ENCODE measurements around the gene PARVG. TPM values are rescaled to one million over a fixed set of nuclear protein-coding genes. Genes with fewer than 3 reads are reported as not detected.

The PARVG gene
- polyA plus RNA-seq, 3 donors, result 1.8 to 2.3 (median 2.0) TPM

- DNase-seq (ENCODE audit: low read depth in 3 of 3, low spot score in 2 of 3), result no peak
These were observed 27.0 kb upstream of the PARVG start for GRCh38 chr22:44153710-44154109.

- DNase-seq (ENCODE audit: low read depth in 3 of 3, low spot score in 2 of 3), result no peak
These were observed 26.2 kb upstream of the PARVG start for GRCh38 chr22:44154436-44154942.

GRCh38 chr22:44155115-44155514, 25.6 kb upstream of the PARVG start:
- DNase-seq (ENCODE audit: low read depth in 3 of 3, low spot score in 2 of 3), result no peak

GRCh38 chr22:44157916-44158618, 22.7 kb upstream of the PARVG start:
- no peak for DNase-seq (ENCODE audit: low read depth in 3 of 3, low spot score in 2 of 3)

DNA sequence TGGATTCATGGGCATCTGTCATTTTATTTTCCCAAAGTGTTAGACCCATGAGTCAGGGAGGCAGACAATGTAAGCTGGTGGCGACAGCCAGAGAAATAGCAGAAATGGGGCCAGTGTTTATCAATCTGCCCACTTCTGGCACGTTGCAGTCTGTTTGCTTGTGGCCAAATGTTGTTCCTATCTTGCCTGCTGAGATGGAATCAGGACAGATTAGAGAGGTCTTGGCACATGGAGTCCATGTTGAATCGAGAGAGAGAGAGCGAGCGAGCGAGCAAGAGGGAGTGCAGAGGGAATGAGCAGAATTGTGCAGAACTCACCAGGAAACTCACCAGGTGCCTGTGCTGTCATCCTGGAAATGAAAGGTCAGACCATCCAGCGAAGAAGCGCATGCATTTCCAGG, 21.9 kb upstream of the PARVG start:
- DNase-seq (ENCODE audit: low read depth in 3 of 3, low spot score in 2 of 3), result no peak

DNA sequence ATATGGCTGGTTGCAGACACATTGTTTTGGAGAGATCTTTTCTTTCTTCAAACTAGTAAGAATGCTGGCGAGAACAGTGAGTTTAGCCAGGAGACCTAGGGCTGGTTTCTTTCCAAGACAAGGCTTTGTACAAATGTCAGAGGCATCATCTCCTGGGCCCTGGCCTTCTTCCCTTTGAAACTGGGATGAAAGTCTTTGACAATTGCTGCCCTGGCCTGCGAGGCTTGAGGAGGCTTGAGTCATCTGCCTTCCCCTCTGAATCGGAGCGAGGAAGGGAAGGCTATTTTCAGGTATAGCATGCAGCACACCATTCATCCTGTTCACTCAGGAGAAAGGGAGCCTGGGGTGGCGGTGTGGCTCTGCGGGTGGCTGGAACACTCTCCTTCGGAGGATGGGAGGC, 21.5 kb upstream of the PARVG start:
- no peak for DNase-seq (ENCODE audit: low read depth in 3 of 3, low spot score in 2 of 3)

- no peak for DNase-seq (ENCODE audit: low read depth in 3 of 3, low spot score in 2 of 3)
These were observed 20.9 kb upstream of the PARVG start for GRCh38 chr22:44159811-44160210.

GRCh38 chr22:44160421-44160820, 20.3 kb upstream of the PARVG start:
- no peak for DNase-seq (ENCODE audit: low read depth in 3 of 3, low spot score in 2 of 3)

GRCh38 chr22:44161673-44162072, 19.1 kb upstream of the PARVG start:
- DNase-seq (ENCODE audit: low read depth in 3 of 3, low spot score in 2 of 3), result no peak

- DNase-seq (ENCODE audit: low read depth in 3 of 3, low spot score in 2 of 3), result no peak
These were observed 17.8 kb upstream of the PARVG start for GRCh38 chr22:44162960-44163359.

GRCh38 chr22:44163536-44163935, 17.2 kb upstream of the PARVG start:
- DNase-seq (ENCODE audit: low read depth in 3 of 3, low spot score in 2 of 3), result no peak

DNA sequence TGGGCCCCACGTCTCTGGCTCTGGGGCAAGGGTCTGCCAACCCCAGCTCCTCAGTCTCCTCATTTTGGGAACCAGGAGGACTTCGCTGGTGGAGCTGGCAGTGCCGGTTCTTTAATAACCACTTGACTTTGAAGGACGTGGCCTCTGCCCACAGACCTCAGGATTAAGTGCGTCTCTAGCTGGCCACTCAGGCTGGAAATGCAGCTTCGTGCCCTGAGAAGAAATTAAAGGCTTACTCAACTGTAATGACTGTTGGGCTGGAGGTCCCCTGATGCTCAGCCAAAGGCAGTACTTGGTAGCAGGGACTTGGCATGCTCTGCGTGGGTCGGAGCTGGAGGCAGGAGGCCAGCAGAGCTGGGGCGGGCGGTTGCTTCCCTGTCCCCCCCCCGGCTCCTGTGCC, 16.7 kb upstream of the PARVG start:
- DNase-seq (ENCODE audit: low read depth in 3 of 3, low spot score in 2 of 3), result no peak

DNA sequence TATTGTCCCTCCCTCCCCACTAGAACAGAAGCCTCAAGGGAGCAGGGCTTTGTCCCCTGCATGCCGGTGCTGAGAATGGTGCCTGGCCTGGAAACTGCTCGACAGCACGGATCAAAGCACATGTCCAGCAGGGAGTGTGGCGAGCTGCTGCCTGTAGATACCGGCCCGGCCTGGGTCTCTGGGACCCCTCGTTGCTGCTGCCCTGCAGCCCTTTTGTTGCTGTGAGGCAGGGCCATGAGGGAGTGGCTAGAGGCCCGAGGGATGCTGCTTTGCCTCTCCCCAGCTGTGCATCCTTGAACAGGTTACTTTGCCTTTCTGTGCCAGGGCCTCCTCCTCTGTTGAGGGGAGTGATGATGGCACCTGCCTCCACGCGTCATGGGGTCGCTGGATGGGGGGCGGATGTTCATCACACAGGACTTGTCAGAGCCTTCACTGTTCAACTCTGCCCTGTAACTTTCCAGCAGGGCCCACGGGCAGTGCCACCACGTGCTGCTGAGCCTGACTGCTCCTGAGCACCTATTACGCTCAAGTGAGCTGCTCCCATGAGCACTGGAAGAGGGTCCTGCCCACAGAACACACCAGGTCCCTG, 15.3 kb upstream of the PARVG start:
- DNase-seq (ENCODE audit: low read depth in 3 of 3, low spot score in 2 of 3), result no peak

GRCh38 chr22:44166498-44167276, 14.0 kb upstream of the PARVG start:
- DNase-seq (ENCODE audit: low read depth in 3 of 3, low spot score in 2 of 3), result no peak

DNA sequence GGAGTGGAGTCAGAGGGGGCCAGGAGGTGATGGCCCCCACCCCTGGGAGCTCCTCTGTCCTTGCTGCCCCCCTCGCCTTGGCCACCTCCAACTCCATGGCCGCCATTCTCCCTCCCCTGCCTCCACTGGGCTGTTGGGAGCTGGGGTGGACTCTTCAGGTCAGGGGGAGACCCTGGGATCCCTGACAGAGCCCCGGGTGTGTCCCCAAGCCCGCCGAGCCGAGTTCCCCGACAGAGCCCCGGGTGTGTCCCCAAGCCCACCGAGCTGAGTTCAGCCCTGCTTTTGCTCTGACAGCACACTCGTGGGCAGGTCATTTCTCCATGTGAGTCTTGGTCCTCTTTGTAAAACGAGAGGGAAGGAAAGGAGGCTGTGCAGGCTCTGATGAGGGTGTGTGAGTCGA, 13.2 kb upstream of the PARVG start:
- DNase-seq (ENCODE audit: low read depth in 3 of 3, low spot score in 2 of 3), result no peak

- DNase-seq (ENCODE audit: low read depth in 3 of 3, low spot score in 2 of 3), result no peak
These were observed 12.5 kb upstream of the PARVG start for GRCh38 chr22:44168206-44168605.

GRCh38 chr22:44170470-44170869, 10.3 kb upstream of the PARVG start:
- no peak for DNase-seq (ENCODE audit: low read depth in 3 of 3, low spot score in 2 of 3)

GRCh38 chr22:44171561-44171960, 9.2 kb upstream of the PARVG start:
- no peak for DNase-seq (ENCODE audit: low read depth in 3 of 3, low spot score in 2 of 3)

- DNase-seq (ENCODE audit: low read depth in 3 of 3, low spot score in 2 of 3), result no peak
These were observed 8.2 kb upstream of the PARVG start for GRCh38 chr22:44172370-44173108.

DNA sequence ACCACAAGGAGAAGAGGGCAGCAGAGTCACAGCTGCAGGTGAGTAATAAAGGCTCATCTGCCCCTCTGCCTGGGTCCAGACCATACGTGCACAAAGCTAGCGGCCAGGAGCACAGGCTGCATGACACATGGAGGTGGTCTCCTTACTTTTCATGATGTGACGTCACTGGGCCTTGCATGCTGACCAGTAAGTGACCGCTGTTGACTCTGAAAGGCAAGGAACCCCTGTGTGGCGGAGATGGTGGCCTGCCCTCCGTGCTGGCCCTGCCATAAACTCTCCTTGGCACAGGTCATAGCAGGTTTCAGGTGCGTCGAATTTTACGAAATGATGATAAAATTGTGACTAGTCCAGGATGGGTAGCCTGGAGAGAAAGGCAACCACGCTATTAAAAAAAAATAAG, 7.6 kb upstream of the PARVG start:
- DNase-seq (ENCODE audit: low read depth in 3 of 3, low spot score in 2 of 3), result no peak

GRCh38 chr22:44175676-44176075, 5.0 kb upstream of the PARVG start:
- DNase-seq (ENCODE audit: low read depth in 3 of 3, low spot score in 2 of 3), result no peak
